Activated CD4-positive, alpha-beta T cell treated with anti-CD3 and anti-CD28 coated beads, Interleukin-2, amount 10 ng/mL, durations not matched to agents 24 days and 14 days (primary cell): ENCODE data around the gene PDE2A. TPM values are rescaled to one million over a fixed set of nuclear protein-coding genes. Genes with fewer than 3 reads are reported as not detected.

ENCODE experiments used
- DNase-seq: peaks from one replicate; pipeline ENCODE4 v3.0.0; 2022
- H3K27ac Mint-ChIP-seq: one replicate; pipeline ENCODE4 v1.8.0; 2022; ENCODE audit warnings: mild to moderate bottlenecking, mixed read lengths
- H3K27me3 Mint-ChIP-seq: one replicate; pipeline ENCODE4 v1.8.0; 2022; ENCODE audit warnings: mixed read lengths
- H3K36me3 Mint-ChIP-seq: one replicate; pipeline ENCODE4 v1.8.0; 2022; ENCODE audit warnings: low read depth, mild to moderate bottlenecking, mixed read lengths
- H3K4me1 Mint-ChIP-seq: one replicate; pipeline ENCODE4 v1.8.0; 2021; ENCODE audit warnings: mixed read lengths
- H3K4me3 Mint-ChIP-seq: one replicate; pipeline ENCODE4 v1.8.0; 2022; ENCODE audit warnings: mild to moderate bottlenecking, moderate library complexity, mixed read lengths
- H3K9me3 Mint-ChIP-seq: one replicate; pipeline ENCODE4 v1.8.0; 2021; ENCODE audit warnings: mixed read lengths
- intact Hi-C: fragments of 100-400 bp; cut with micrococcal nuclease; formaldehyde crosslinking; loops from one replicate; pipeline ENCODE4 v1.15.1; 2023
- total RNA-seq: library from RNA; stranded (reverse); gene quantifications from 2 replicates; pipeline ENCODE4 v1.2.3, GENCODE V29; 2022

PDE2A gene
- total RNA-seq, 1 donor from 2014 or later: 0.33 TPM

DNA sequence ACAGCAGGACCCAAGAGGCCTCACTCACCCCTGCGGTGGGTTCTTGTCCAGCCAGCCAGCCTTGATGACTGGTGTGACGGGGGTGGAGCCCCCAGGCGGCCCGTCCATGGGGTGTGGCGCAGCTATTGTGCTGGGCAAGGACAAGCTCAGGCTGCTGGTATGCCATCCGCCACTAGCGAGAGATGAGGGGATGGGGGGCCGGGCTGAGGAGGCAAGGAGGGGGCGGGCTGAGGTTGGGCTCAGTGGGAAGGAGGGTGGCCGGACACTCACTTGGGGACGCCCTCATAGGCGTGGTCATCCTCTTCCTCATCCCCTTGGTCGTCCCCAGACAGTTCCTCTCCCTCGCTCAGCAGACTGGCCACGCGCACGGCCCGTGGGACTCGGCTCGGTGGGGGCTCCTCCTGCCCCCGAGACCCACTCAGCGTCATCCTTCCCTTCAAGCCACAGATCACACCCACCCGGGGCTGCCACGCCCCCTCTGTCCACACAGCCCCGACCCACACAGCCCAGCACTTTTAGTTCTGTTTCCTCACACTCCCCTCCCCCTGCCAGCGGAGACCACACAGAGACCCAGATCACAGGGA lies 38.0 kb upstream of the PDE2A start:
- H3K4me1 Mint-ChIP-seq: peaks cover 6% of the 10 kb centered on the region
- intact Hi-C loops: no loop called here
- H3K36me3 Mint-ChIP-seq: peaks cover 35% of the 10 kb centered on the region
- H3K27ac Mint-ChIP-seq: peak overlapping the region; percentile 26
- H3K27me3 Mint-ChIP-seq: no peaks in the 10 kb centered on the region
- DNase-seq: no peak
- no peak overlapping the region for H3K4me3 Mint-ChIP-seq
- H3K9me3 Mint-ChIP-seq: no peaks in the 10 kb centered on the region

DNA sequence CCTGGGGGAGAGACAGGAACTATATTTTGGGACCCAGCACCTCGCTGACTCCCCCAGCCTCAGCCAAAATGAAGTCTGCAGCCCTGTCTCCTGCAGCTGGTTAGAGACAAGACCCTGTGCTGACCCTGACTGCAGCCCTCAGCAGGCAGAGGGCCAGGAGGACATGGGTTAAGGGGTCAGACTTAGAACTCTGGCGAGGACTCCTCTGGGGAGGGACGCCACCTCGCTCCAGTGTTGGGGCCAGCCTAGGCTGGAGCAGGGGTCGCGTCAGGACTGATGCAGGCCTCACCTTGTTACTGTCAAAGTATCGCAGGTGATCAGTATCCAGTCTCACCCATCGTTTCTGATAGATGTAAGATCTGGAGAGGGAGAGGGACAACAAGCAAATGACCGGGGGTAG lies 36.9 kb upstream of the PDE2A start:
- H3K4me3 Mint-ChIP-seq: no peak overlapping the region
- H3K9me3 Mint-ChIP-seq: no peaks in the 10 kb centered on the region
- intact Hi-C loops: no loop called here
- H3K27me3 Mint-ChIP-seq: no peaks in the 10 kb centered on the region
- H3K27ac Mint-ChIP-seq: no peak overlapping the region
- DNase-seq: no peak
- peaks cover 45% of the 10 kb centered on the region for H3K36me3 Mint-ChIP-seq
- H3K4me1 Mint-ChIP-seq: peaks cover 4% of the 10 kb centered on the region

DNA sequence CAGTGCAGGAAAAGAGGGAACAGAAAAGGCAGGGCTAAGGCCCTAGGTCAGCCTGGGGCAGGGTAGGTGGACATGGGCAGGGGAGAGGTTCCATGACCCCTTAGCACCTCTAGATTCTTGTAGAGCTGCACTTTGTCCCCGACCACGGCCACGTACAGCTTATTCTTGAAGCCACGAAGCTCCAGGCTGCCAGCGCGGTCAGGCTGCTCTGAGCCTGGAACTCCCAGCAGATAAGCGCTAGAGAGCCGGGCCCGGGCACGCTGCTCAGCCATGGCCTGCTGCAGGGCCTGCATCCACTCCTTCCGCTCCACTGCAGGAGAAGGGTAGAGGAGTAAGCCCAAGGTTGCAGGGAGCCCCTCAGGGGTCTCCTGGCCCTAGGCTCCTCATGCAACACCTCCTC lies 36.1 kb upstream of the PDE2A start:
- DNase-seq: no peak
- intact Hi-C loops: no loop called here
- H3K27me3 Mint-ChIP-seq: no peaks in the 10 kb centered on the region
- H3K36me3 Mint-ChIP-seq: peaks cover 50% of the 10 kb centered on the region
- no peak overlapping the region for H3K27ac Mint-ChIP-seq
- H3K4me1 Mint-ChIP-seq: peaks cover 4% of the 10 kb centered on the region
- H3K9me3 Mint-ChIP-seq: no peaks in the 10 kb centered on the region
- no peak overlapping the region for H3K4me3 Mint-ChIP-seq

DNA sequence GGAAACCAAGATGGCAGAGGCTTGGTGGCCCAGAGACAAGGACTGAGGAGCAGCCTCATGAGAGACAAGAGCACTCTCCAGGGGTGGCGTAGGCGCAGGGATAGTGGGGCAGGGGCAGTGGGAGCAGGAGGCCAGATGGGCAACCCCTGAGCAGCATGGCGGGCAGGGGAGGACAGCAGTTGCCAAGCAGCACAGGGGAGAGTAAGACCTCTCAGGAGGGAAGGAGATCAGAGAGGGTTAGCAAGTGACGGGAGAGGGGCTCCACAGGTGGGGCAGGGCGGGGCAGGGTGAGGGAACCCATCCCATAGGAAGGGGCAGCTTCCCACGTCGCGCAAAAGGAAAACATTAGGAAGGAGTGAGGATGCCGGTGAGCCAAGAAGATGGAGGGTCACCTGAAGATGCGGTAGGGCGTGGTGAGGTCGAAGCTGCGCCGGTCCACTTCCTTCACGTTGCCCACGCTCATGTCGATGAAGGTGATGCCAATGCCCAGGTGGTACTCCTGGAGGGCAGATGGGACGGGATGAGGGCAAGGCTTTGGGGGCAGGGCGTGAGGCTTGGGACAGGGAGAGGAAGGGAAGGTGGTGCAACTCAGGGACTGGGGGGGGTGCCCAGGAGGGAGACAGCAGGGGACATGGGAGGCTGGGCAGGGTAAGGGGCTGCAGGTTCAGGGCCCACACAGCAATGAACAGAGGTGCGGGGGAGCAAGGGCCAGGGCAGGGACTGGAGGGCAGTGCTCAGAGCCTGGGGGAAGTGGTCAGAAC lies 35.4 kb upstream of the PDE2A start:
- H3K4me1 Mint-ChIP-seq: peaks cover 2% of the 10 kb centered on the region
- no peaks in the 10 kb centered on the region for H3K9me3 Mint-ChIP-seq
- no peaks in the 10 kb centered on the region for H3K27me3 Mint-ChIP-seq
- H3K36me3 Mint-ChIP-seq: peaks cover 54% of the 10 kb centered on the region
- no peak for DNase-seq
- intact Hi-C loops: no loop called here
- H3K27ac Mint-ChIP-seq: no peak overlapping the region
- H3K4me3 Mint-ChIP-seq: no peak overlapping the region

DNA sequence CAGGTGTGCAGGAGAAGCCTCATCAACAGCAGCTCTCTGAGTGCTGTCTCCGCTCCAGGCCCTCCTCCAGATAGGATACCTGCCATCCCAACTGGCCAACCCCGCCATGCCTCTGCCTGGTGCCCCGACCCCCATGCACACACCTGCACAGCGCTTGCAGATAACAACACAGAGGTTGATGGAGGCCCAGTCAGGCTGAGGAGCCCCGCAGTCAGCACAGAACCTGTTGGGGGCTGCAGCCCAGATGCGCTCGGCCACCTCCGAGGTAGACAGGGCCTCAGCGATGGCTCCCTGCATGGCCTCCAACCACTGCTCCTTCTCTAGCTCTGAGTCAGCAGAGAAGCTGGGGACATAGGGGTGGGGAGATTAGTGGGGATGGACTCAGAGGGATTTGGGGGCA lies 32.8 kb upstream of the PDE2A start:
- H3K4me1 Mint-ChIP-seq: no peaks in the 10 kb centered on the region
- no peak overlapping the region for H3K4me3 Mint-ChIP-seq
- H3K27ac Mint-ChIP-seq: no peak overlapping the region
- peaks cover 52% of the 10 kb centered on the region for H3K36me3 Mint-ChIP-seq
- no peaks in the 10 kb centered on the region for H3K9me3 Mint-ChIP-seq
- DNase-seq: no peak
- intact Hi-C loops: no loop called here
- no peaks in the 10 kb centered on the region for H3K27me3 Mint-ChIP-seq

DNA sequence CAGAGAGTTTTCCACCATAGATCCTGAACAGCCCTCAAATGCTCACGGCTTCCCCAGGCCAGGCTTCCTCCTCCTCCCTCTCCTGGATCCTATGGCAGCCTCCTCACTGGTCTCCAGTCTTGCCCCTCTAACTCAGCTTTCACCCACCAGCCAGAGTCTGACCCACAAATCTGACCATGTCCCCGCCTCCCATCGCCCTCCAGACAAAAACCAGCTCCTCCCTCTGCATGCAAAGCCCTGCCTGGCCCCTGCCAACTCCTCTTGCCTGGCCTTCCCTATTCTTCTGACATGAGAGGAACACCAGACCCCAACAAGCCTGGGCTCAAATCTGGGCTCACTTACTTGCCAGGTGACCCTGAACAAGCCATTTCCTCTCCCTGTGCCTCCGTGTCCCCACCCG lies 32.4 kb upstream of the PDE2A start:
- H3K9me3 Mint-ChIP-seq: no peaks in the 10 kb centered on the region
- H3K4me3 Mint-ChIP-seq: no peak overlapping the region
- no peaks in the 10 kb centered on the region for H3K4me1 Mint-ChIP-seq
- DNase-seq: no peak
- intact Hi-C loops: no loop called here
- peak overlapping the region; percentile 13 for H3K27ac Mint-ChIP-seq
- no peaks in the 10 kb centered on the region for H3K27me3 Mint-ChIP-seq
- peaks cover 55% of the 10 kb centered on the region for H3K36me3 Mint-ChIP-seq

DNA sequence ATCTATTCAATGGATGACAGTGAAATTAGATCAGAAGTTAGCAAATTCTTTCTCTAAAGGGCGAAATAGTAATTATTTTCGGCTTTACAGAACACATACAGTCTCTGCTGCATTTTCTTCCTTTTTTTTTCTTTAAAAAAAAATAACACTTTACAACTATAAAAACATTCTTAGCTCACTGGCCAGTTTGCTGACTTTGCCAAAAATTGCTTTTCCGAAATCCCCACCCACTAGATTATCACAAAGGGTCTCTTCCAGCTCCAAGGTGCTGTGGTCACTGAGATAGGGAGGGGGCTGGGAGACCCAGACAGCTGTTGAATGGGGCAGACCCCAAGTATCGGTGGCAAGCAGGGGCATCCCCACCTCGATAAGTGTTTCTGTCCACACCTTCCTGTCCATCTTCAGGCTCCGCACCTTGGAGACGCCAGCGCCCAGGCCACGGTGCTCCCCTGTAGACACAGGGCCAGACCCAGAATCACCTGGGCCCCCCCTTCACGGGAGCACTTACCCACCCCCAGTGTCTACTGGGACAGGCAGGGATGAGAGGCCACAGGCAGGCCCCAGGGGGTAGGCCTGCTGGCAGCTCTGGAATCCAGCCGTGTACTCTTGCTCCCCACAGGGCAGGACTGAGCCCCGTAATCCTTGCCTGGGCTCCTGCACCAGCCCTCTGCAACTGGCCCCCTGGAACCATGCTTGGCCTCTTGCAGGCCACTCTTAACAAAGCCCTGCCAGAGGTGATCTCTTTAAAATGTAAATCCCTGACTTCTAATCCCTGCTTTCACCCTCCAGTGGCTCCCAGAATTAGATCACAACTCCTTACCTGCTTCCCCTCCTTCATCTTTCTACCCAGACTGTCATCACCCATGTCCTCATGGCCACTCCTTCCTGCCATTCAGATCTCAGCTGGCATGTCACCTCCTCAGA lies 31.5 kb upstream of the PDE2A start:
- no peaks in the 10 kb centered on the region for H3K9me3 Mint-ChIP-seq
- H3K4me3 Mint-ChIP-seq: no peak overlapping the region
- H3K27me3 Mint-ChIP-seq: no peaks in the 10 kb centered on the region
- peaks cover 54% of the 10 kb centered on the region for H3K36me3 Mint-ChIP-seq
- intact Hi-C loops: no loop called here
- H3K4me1 Mint-ChIP-seq: no peaks in the 10 kb centered on the region
- no peak for DNase-seq
- H3K27ac Mint-ChIP-seq: no peak overlapping the region

DNA sequence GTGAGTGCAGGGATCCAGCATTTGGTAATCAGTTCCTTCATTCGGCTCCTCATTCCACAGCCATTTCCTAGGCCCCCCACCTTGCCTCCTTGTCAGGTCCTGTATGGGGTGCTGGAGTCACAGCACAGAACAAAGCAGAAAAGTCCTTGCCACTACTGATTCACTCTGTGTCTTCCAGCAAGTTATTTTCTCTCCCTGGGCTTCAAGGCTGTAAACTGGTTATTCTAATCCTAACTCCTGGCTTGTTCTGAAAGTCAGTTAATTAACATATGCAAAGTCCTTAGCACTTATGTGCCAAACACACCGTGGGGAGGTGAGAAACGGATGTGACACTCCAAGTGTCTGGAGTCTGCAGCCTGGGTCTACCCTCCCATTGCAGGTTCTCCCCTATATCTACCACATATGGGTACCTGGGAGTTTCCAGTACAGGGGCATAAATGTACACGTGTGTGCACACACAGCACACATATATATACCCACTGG lies 30.6 kb upstream of the PDE2A start:
- peaks cover 56% of the 10 kb centered on the region for H3K36me3 Mint-ChIP-seq

DNA sequence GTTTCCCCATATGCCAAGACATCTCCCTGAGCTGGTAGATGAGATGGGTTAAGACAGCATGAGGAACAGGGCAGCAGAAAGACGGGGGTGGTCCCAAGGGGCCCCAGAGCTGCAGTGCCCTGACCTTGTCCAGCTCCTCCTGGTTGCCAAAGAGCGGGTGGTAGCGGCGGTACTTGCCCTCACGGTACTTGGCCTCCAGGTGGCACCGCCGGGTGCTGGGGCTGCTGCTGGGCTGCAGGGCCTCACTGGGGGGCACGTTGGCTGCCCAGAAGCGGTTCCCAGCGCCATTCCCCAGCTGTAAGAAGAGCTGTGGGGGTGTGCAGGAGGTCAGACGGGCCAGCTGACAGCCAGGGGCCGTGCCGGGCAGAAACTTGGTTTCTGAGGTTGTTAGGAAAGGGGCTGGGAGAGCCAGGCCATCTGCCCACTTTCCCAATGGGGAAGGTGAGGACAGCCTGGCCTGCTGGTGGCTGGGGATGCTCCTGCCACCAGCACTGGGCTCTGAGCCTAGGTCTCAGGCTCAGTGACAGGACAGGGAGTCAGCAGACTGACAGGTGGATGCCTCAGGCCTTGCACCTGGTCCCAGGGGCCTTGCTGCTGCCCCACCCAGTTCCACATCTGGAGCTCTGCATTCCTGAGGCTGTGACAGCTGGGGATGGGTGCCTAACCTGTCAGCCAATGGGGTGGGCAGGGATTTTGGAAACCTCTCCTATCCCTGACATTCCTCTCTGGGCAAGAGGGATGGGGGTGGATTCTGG lies 30.0 kb upstream of the PDE2A start:
- no peak overlapping the region for H3K27ac Mint-ChIP-seq
- H3K27me3 Mint-ChIP-seq: no peaks in the 10 kb centered on the region
- H3K9me3 Mint-ChIP-seq: no peaks in the 10 kb centered on the region
- intact Hi-C loops: no loop called here
- no peak for DNase-seq
- H3K36me3 Mint-ChIP-seq: peaks cover 54% of the 10 kb centered on the region
- H3K4me1 Mint-ChIP-seq: no peaks in the 10 kb centered on the region
- H3K4me3 Mint-ChIP-seq: no peak overlapping the region

More for the DNA sequence above, 30.6 kb upstream of the PDE2A start:
- H3K27me3 Mint-ChIP-seq: no peaks in the 10 kb centered on the region
- no peaks in the 10 kb centered on the region for H3K9me3 Mint-ChIP-seq
- H3K4me1 Mint-ChIP-seq: no peaks in the 10 kb centered on the region
- H3K4me3 Mint-ChIP-seq: no peak overlapping the region
- no peak for DNase-seq
- intact Hi-C loops: no loop called here
- H3K27ac Mint-ChIP-seq: no peak overlapping the region

DNA sequence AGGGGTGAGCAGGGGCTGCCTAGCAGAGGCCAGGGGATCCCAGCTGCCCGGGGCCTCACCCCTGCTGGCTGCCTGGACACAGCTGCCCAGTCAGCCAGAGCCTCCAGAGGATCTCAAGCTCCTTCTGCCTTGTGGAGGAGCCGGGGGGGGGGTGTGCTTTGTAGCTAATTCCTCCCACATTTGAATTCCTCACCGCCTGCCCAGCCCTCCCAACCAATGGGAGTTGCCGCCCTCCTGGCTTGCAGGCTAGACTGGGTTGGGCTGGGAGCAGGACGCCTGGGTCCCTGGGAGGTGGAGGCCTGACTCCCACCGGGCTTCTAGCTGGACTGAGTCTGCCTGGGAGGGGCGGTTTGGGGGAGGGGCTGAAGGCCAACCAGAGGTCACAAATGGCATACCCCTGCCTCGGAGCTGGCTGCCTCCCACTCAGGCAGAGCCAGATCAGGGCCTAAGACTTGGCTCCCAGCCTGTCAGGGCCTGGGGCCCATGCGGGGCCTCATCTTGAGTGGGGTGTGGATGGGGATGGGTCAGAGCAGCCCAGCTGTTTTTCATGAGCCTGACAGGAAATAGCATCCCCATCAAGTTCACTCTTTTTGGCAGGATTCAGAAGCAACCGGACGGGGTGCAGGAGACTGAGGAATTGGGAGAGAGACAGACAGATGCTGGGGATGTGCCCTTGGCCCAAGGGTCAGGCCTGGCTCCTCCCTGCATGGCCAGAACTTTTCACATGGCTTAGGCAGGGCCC lies 29.2 kb upstream of the PDE2A start:
- H3K4me3 Mint-ChIP-seq: no peak overlapping the region
- no peak overlapping the region for H3K27ac Mint-ChIP-seq
- no peaks in the 10 kb centered on the region for H3K4me1 Mint-ChIP-seq
- H3K36me3 Mint-ChIP-seq: peaks cover 57% of the 10 kb centered on the region
- no peak for DNase-seq
- no peaks in the 10 kb centered on the region for H3K9me3 Mint-ChIP-seq
- intact Hi-C loops: no loop called here
- no peaks in the 10 kb centered on the region for H3K27me3 Mint-ChIP-seq

DNA sequence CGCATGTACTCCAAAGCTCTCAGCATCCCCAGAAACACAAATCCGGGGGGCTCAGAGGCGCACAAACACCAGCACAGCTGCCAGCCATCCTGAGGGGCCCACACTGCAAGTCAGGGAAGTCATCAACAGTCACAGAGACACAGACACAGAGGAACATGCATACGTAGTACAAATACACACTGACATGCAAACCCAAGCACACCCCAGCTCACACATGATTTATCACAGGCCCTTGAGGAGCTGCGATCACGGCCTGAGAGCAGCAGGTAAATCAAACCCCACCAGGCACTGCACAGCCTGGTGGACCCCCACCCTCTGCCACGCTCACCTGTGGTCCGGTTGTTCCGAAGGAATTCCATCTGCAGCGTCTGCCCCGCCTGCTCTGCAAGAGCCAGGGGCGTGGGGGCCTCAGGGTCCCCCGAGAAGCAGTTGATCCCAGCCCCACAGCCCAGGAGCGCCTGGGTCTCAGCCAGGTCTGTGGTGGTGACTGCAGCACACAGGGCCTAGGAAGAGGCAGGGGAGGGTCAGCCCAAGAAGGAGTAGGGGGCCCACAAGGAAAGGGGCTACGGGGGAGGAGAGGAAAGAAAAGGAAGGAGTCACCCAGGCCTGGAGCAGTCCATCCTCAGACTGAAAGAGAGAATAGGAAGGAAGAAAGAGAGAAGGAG lies 28.5 kb upstream of the PDE2A start:
- H3K36me3 Mint-ChIP-seq: peaks cover 55% of the 10 kb centered on the region
- H3K27me3 Mint-ChIP-seq: no peaks in the 10 kb centered on the region
- no peaks in the 10 kb centered on the region for H3K9me3 Mint-ChIP-seq
- no peak for DNase-seq
- intact Hi-C loops: no loop called here
- no peak overlapping the region for H3K4me3 Mint-ChIP-seq
- no peaks in the 10 kb centered on the region for H3K4me1 Mint-ChIP-seq
- no peak overlapping the region for H3K27ac Mint-ChIP-seq

DNA sequence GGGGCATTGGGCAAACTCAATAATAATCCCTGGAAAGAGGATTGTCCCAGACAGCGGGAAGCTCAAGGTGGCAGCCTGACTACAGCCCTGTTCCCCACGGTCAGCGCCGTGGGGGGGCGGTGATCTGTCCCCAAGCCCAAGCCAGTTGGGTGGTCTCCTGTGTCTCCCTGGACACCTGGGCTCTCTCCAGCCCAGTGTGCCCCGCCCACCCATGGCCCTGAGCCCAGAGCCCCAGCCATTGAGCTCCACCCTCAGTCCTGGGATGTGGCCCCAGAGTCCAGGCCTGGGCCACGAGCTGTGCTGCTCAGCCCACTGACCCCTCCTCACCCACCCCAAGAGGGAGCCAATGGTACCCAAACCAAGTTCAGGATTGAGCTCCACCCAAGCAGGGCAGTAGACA lies 27.9 kb upstream of the PDE2A start:
- H3K4me3 Mint-ChIP-seq: no peak overlapping the region
- intact Hi-C loops: no loop called here
- peaks cover 50% of the 10 kb centered on the region for H3K36me3 Mint-ChIP-seq
- no peaks in the 10 kb centered on the region for H3K4me1 Mint-ChIP-seq
- no peak overlapping the region for H3K27ac Mint-ChIP-seq
- H3K9me3 Mint-ChIP-seq: no peaks in the 10 kb centered on the region
- DNase-seq: no peak
- H3K27me3 Mint-ChIP-seq: no peaks in the 10 kb centered on the region

DNA sequence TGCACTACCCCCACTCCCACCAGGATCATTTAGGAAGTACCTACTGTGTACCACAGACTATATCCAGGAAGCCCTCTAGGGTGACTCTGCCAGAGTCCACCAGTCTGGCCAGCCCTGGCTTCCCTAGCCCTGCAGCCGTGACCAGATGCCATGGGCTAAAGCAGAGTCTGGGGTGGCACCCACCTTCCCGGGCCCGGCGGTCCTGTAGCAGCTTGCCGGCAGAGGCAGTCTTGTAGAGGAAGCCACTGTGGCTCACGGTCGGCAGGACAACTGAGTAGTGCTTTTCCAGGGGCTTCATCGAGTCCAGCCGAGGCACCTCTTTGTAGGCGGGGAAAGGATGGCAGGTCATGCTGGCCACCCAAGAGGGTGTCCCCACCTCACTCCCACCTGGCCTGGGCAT lies 27.2 kb upstream of the PDE2A start:
- Mint-ChIP-seq H3K9me3 (no peaks in the 10 kb centered on the region), H3K36me3 (peaks cover 47% of the 10 kb centered on the region), H3K27me3 (no peaks in the 10 kb centered on the region), H3K4me3 (no peak overlapping the region), H3K27ac (no peak overlapping the region), H3K4me1 (no peaks in the 10 kb centered on the region)
- intact Hi-C loops: no loop called here
- DNase-seq: no peak
